Tibial nerve (tissue), 4 donors: ENCODE measurements around the gene CCL5. TPM values are rescaled to one million over a fixed set of nuclear protein-coding genes. Genes with fewer than 3 reads are reported as not detected.

Source experiments
- DNase-seq, 2 donors: peaks; one replicate each; pipeline ENCODE4 v3.0.0-alpha.2; 2019; ENCODE audit warnings: low spot score in 2 of 2
- H3K27ac ChIP-seq, 4 donors: fragments of 200-600 bp; sonication (generic) in 3 of 4; one replicate each; pipeline ENCODE4 v1.5.1; 2017 to 2019; ENCODE audit warnings: mild to moderate bottlenecking in 1 of 4
- H3K27me3 ChIP-seq, 2 donors: fragments of 200-600 bp; sonication (generic) in 1 of 2; one replicate each; pipeline versions ENCODE4 v1.5.1 to v1.6.0; 2017 to 2019
- H3K36me3 ChIP-seq, 3 donors: fragments of 200-600 bp; sonication (generic); one replicate each; pipeline ENCODE4 v1.5.1; 2018 to 2019
- H3K4me1 ChIP-seq, 4 donors: fragments of 200-600 bp; sonication (generic) in 3 of 4; one replicate each; pipeline ENCODE4 v1.5.1; 2017 to 2019
- H3K4me3 ChIP-seq, 4 donors: fragments of 200-600 bp; sonication (generic) in 3 of 4; one replicate each; pipeline ENCODE4 v1.5.1; 2017 to 2019; ENCODE audit warnings: mild to moderate bottlenecking in 1 of 4, moderate library complexity in 1 of 4
- H3K9me3 ChIP-seq, 4 donors: fragments of 200-600 bp; sonication (generic) in 3 of 4; one replicate each; pipeline ENCODE4 v1.5.1; 2017 to 2019
- CTCF ChIP-seq, 5 experiments: fragments of 200-600 bp in 3 of 5; fragments of 450-650 bp in 2 of 5; sonication (generic) in 3 of 5; IDR thresholded peaks; one replicate each; pipeline ENCODE4 v1.5.1; 2016 to 2019; ENCODE audit warnings: antibody characterized with exemption in 5 of 5, mild to moderate bottlenecking in 3 of 5, moderate library complexity in 2 of 5
- EP300 ChIP-seq, 2 donors: sonication (generic); formaldehyde crosslinking; IDR thresholded peaks; one replicate each; pipeline ENCODE4 v1.6.1; 2017; ENCODE audit warnings: antibody characterized with exemption in 2 of 2, mild to moderate bottlenecking in 1 of 2
- POLR2A ChIP-seq, 2 donors: fragments of 450-650 bp; IDR thresholded peaks; one replicate each; pipeline ENCODE4 v1.6.1; 2017; ENCODE audit warnings: antibody characterized with exemption in 2 of 2, mild to moderate bottlenecking in 2 of 2, moderate library complexity in 2 of 2
- WGBS, 2 donors: methylation state at CpG; one replicate each; pipeline ENCODE4 v1.1.5; 2018; 5-methylcytosine and 5-hydroxymethylcytosine counted together
- total RNA-seq, 4 donors: library from RNA; depleted of rRNA; stranded (reverse); fragments of >200 nt; gene quantifications; one replicate each; pipeline ENCODE4 v1.1.0, GENCODE V29; 2016

Gene CCL5
- total RNA-seq, 4 donors from 2014 or later = 1.1 to 3.8 (median 1.4) TPM; not detected in 1

- Histone ChIP-seq H3K4me3 (no peak overlapping the region), H3K36me3 (no peaks in the 10 kb centered on the region), H3K27me3 (no peaks in the 10 kb centered on the region), H3K27ac (peak overlapping the region in 1 of 4 donors; percentile 2), H3K4me1 (no peaks in the 10 kb centered on the region), H3K9me3 (no peaks in the 10 kb centered on the region)
- WGBS, 2 donors = 62 to 71% methylated on average over 3 of the region's 3 CpGs
- DNase-seq = no peak
- no peak for TF ChIP-seq CTCF (IDR thresholded peaks at IDR 0.05)
- no peak for TF ChIP-seq POLR2A (IDR thresholded peaks at IDR 0.05)
- no peak for TF ChIP-seq EP300 (IDR thresholded peaks at IDR 0.05)
Measured at GRCh38 chr17:35876534-35876933, 3.6 kb downstream of the CCL5 start.

- TF ChIP-seq EP300 (IDR thresholded peaks at IDR 0.05) = no peak
- TF ChIP-seq CTCF (IDR thresholded peaks at IDR 0.05) = no peak
- no peak for TF ChIP-seq POLR2A (IDR thresholded peaks at IDR 0.05)
- Histone ChIP-seq H3K4me3 (no peak overlapping the region), H3K27ac (peak overlapping the region in 1 of 4 donors; percentile 2), H3K27me3 (no peaks in the 10 kb centered on the region), H3K4me1 (no peaks in the 10 kb centered on the region), H3K36me3 (no peaks in the 10 kb centered on the region), H3K9me3 (no peaks in the 10 kb centered on the region)
- DNase-seq = no peak
- WGBS, 2 donors = 66 to 71% methylated on average over 3 of the region's 3 CpGs
Measured at GRCh38 chr17:35875800-35876139, 4.4 kb downstream of the CCL5 start.

GRCh38 chr17:35875072-35875799 is 4.9 kb downstream of the CCL5 start:
- Histone ChIP-seq H3K27ac (no peak overlapping the region), H3K36me3 (no peaks in the 10 kb centered on the region), H3K9me3 (no peaks in the 10 kb centered on the region), H3K4me3 (no peak overlapping the region), H3K4me1 (no peaks in the 10 kb centered on the region), H3K27me3 (no peaks in the 10 kb centered on the region)
- TF ChIP-seq CTCF (IDR thresholded peaks at IDR 0.05) = no peak
- TF ChIP-seq EP300 (IDR thresholded peaks at IDR 0.05) = no peak
- no peak for TF ChIP-seq POLR2A (IDR thresholded peaks at IDR 0.05)
- 42 to 48% methylated on average over 5 of the region's 5 CpGs for WGBS, 2 donors
- no peak for DNase-seq

- TF ChIP-seq EP300 (IDR thresholded peaks at IDR 0.05) (no peak), POLR2A (IDR thresholded peaks at IDR 0.05) (no peak), CTCF (IDR thresholded peaks at IDR 0.05) (no peak)
- H3K36me3 ChIP-seq = no peaks in the 10 kb centered on the region
- no peaks in the 10 kb centered on the region for H3K27me3 ChIP-seq
- WGBS, 2 donors = 94% methylated on average over 12 of the region's 12 CpGs
- H3K4me1 ChIP-seq = no peaks in the 10 kb centered on the region
- DNase-seq = no peak
- no peak overlapping the region for H3K27ac ChIP-seq
- H3K9me3 ChIP-seq = no peaks in the 10 kb centered on the region
- H3K4me3 ChIP-seq = no peak overlapping the region
Measured at GRCh38 chr17:35872196-35872980, 7.8 kb downstream of the CCL5 start.
